Mesothelial cell of epicardium (in vitro differentiated cells): ENCODE measurements around the gene RGS13. TPM values are rescaled to one million over a fixed set of nuclear protein-coding genes. Genes with fewer than 3 reads are reported as not detected.

Experiments used
- DNase-seq, 2 experiments: peaks; one replicate each; pipeline ENCODE4 v3.0.0; 2021; ENCODE audit warnings: low spot score in 2 of 2; ENCODE audit not compliant: unreplicated experiment in 2 of 2
- H3K27ac Mint-ChIP-seq: 2 replicates; pipeline ENCODE4 v1.8.0; 2021; ENCODE audit warnings: mixed read lengths
- H3K27me3 Mint-ChIP-seq: 2 replicates; pipeline ENCODE4 v1.8.0; 2021; ENCODE audit warnings: low read depth, mixed read lengths
- H3K36me3 Mint-ChIP-seq: 2 replicates; pipeline ENCODE4 v1.8.0; 2021; ENCODE audit warnings: mixed read lengths
- H3K4me1 Mint-ChIP-seq: 2 replicates; pipeline ENCODE4 v1.8.0; 2021; ENCODE audit warnings: mixed read lengths
- H3K4me3 Mint-ChIP-seq: 2 replicates; pipeline ENCODE4 v1.8.0; 2021; ENCODE audit warnings: mild to moderate bottlenecking, moderate library complexity, mixed read lengths
- H3K9me3 Mint-ChIP-seq: 2 replicates; pipeline ENCODE4 v1.8.0; 2021; ENCODE audit warnings: mixed read lengths
- CTCF ChIP-seq: fragments of 200-600 bp; sonication (generic); IDR thresholded peaks from one replicate; pipeline ENCODE4 v1.5.0; 2021; ENCODE audit warnings: antibody characterized with exemption; ENCODE audit not compliant: unreplicated experiment
- total RNA-seq: library from RNA; stranded (reverse); gene quantifications from 3 replicates; pipeline ENCODE4 v1.2.1, GENCODE V29; 2021

RGS13 gene
- total RNA-seq, 1 donor from 2014 or later = 1.1 TPM

- H3K36me3 Mint-ChIP-seq = no peaks in the 10 kb centered on the region
- H3K27ac Mint-ChIP-seq = peak overlapping the region; percentile 6
- H3K4me1 Mint-ChIP-seq = peaks cover 53% of the 10 kb centered on the region
Measured at GRCh38 chr1:192628396-192629057, 7.4 kb upstream of the RGS13 start.

GRCh38 chr1:192629612-192630011 lies 6.3 kb upstream of the RGS13 start:
- no peak for DNase-seq
- peaks cover 61% of the 10 kb centered on the region for H3K4me1 Mint-ChIP-seq
- no peak overlapping the region for H3K27ac Mint-ChIP-seq
- no peak for TF ChIP-seq CTCF
- peaks cover 2% of the 10 kb centered on the region for H3K9me3 Mint-ChIP-seq
- H3K36me3 Mint-ChIP-seq = no peaks in the 10 kb centered on the region
- no peaks in the 10 kb centered on the region for H3K27me3 Mint-ChIP-seq
- no peak overlapping the region for H3K4me3 Mint-ChIP-seq

More at GRCh38 chr1:192628396-192629057, 7.4 kb upstream of the RGS13 start:
- peaks cover 12% of the 10 kb centered on the region for H3K9me3 Mint-ChIP-seq
- TF ChIP-seq CTCF = no peak
- no peaks in the 10 kb centered on the region for H3K27me3 Mint-ChIP-seq
- DNase-seq = no peak
- H3K4me3 Mint-ChIP-seq = no peak overlapping the region

GRCh38 chr1:192630521-192631287 lies 5.2 kb upstream of the RGS13 start:
- peaks cover 66% of the 10 kb centered on the region for H3K4me1 Mint-ChIP-seq
- TF ChIP-seq CTCF = no peak
- H3K27me3 Mint-ChIP-seq = no peaks in the 10 kb centered on the region
- no peak for DNase-seq
- H3K36me3 Mint-ChIP-seq = no peaks in the 10 kb centered on the region
- H3K27ac Mint-ChIP-seq = peak overlapping the region; percentile 89
- no peak overlapping the region for H3K4me3 Mint-ChIP-seq
- H3K9me3 Mint-ChIP-seq = no peaks in the 10 kb centered on the region

- DNase-seq = no peak
- Mint-ChIP-seq H3K9me3 (no peaks in the 10 kb centered on the region), H3K4me1 (peaks cover 62% of the 10 kb centered on the region), H3K27me3 (no peaks in the 10 kb centered on the region), H3K27ac (peak overlapping the region; percentile 89), H3K4me3 (no peak overlapping the region), H3K36me3 (no peaks in the 10 kb centered on the region)
- TF ChIP-seq CTCF = no peak
Measured at GRCh38 chr1:192631749-192632148, 4.2 kb upstream of the RGS13 start.

- Mint-ChIP-seq H3K4me1 (peaks cover 59% of the 10 kb centered on the region), H3K27me3 (no peaks in the 10 kb centered on the region), H3K36me3 (no peaks in the 10 kb centered on the region), H3K27ac (peak overlapping the region; percentile 68), H3K4me3 (no peak overlapping the region), H3K9me3 (no peaks in the 10 kb centered on the region)
- DNase-seq = no peak
- no peak for TF ChIP-seq CTCF
Measured at GRCh38 chr1:192632188-192632587, 3.8 kb upstream of the RGS13 start.
